Neural progenitor cell (in vitro differentiated cells): ENCODE measurements around the gene METTL21A. TPM values are rescaled to one million over a fixed set of nuclear protein-coding genes. Genes with fewer than 3 reads are reported as not detected.

Experiments
- DNase-seq: peaks from one replicate; pipeline ENCODE4 v3.0.0-alpha.2; 2016; ENCODE audit warnings: low spot score
- H2AFZ ChIP-seq: fragments of 200-600 bp; sonication (generic); replicated peaks from 2 replicates; pipeline ENCODE4 v1.6.1; 2016; ENCODE audit warnings: antibody characterized with exemption
- H3F3A ChIP-seq: fragments of 200-600 bp; sonication (generic); 2 replicates; pipeline ENCODE4 v1.6.1; 2016; ENCODE audit warnings: antibody characterized with exemption, low read depth
- H3K27ac ChIP-seq: fragments of 200-600 bp; sonication (generic); 2 replicates; pipeline ENCODE4 v1.5.1; 2016; ENCODE audit warnings: mild to moderate bottlenecking
- H3K27me3 ChIP-seq: fragments of 200-600 bp; sonication (generic); 2 replicates; pipeline ENCODE4 v1.6.1; 2016; ENCODE audit warnings: mild to moderate bottlenecking, moderate library complexity
- H3K36me3 ChIP-seq: fragments of 200-600 bp; sonication (generic); 2 replicates; pipeline ENCODE4 v1.5.1; 2016
- H3K4me1 ChIP-seq: fragments of 200-600 bp; sonication (generic); 2 replicates; pipeline ENCODE4 v1.6.1; 2016; ENCODE audit warnings: mixed run types
- H3K4me2 ChIP-seq: fragments of 200-600 bp; sonication (generic); 2 replicates; pipeline ENCODE4 v1.6.1; 2016
- H3K4me3 ChIP-seq: fragments of 200-600 bp; sonication (generic); 2 replicates; pipeline ENCODE4 v1.5.1; 2016
- H3K79me2 ChIP-seq: fragments of 200-600 bp; sonication (generic); 2 replicates; pipeline ENCODE4 v1.6.1; 2016; ENCODE audit warnings: low read depth
- H3K9ac ChIP-seq: fragments of 200-600 bp; sonication (generic); 2 replicates; pipeline ENCODE4 v1.6.1; 2016
- H3K9me3 ChIP-seq: fragments of 200-600 bp; sonication (generic); 2 replicates; pipeline ENCODE4 v1.5.1; 2016; ENCODE audit warnings: low read depth
- H4K20me1 ChIP-seq: fragments of 200-600 bp; sonication (generic); 2 replicates; pipeline ENCODE4 v1.6.1; 2016; ENCODE audit warnings: low read depth
- H3K27ac Mint-ChIP-seq: 3 replicates; pipeline ENCODE4 v1.8.0; 2021; ENCODE audit warnings: mixed read lengths
- H3K27me3 Mint-ChIP-seq: 2 replicates; pipeline ENCODE4 v1.8.0; 2022; ENCODE audit warnings: low read depth, mild to moderate bottlenecking, inconsistent platforms, moderate library complexity, mixed read lengths; ENCODE audit not compliant: insufficient read depth
- H3K36me3 Mint-ChIP-seq: 3 replicates; pipeline ENCODE4 v1.8.0; 2021; ENCODE audit warnings: mixed read lengths
- H3K4me1 Mint-ChIP-seq: 3 replicates; pipeline ENCODE4 v1.8.0; 2021; ENCODE audit warnings: mixed read lengths
- H3K4me3 Mint-ChIP-seq: 3 replicates; pipeline ENCODE4 v1.8.0; 2021; ENCODE audit warnings: mild to moderate bottlenecking, moderate library complexity, mixed read lengths
- H3K9me3 Mint-ChIP-seq: 3 replicates; pipeline ENCODE4 v1.8.0; 2020; ENCODE audit warnings: mixed read lengths
- CTCF ChIP-seq: fragments of 200-600 bp; sonication (generic); IDR thresholded peaks from 2 replicates; pipeline ENCODE4 v1.5.1; 2017; ENCODE audit warnings: antibody characterized with exemption, mild to moderate bottlenecking
- EZH2 ChIP-seq: fragments of 200-600 bp; sonication (generic); IDR thresholded peaks from 2 replicates; pipeline ENCODE4 v1.6.1; 2017; ENCODE audit warnings: antibody characterized with exemption, mild to moderate bottlenecking, moderate library complexity
- EZH2phosphoT487 ChIP-seq: fragments of 200-600 bp; sonication (generic); IDR thresholded peaks from 2 replicates; pipeline ENCODE4 v1.6.1; 2017; ENCODE audit warnings: antibody characterized with exemption
- total RNA-seq: library from RNA; depleted of rRNA; stranded (reverse); fragments of >200 nt; gene quantifications from 2 replicates; pipeline ENCODE4 v1.2.3, GENCODE V29; 2015; ENCODE audit warnings: low replicate concordance

Gene METTL21A
- total RNA-seq, 1 donor from 2014 or later, result 65.2 TPM

- Histone ChIP-seq H3K36me3 (peaks cover 31% of the 10 kb centered on the region), H3K27ac (no peak overlapping the region), H3K9ac (no peak overlapping the region), H4K20me1 (no peaks in the 10 kb centered on the region), H3K4me1 (no peaks in the 10 kb centered on the region), H3F3A (peaks cover 17% of the 10 kb centered on the region), H3K79me2 (peaks cover 24% of the 10 kb centered on the region), H3K27me3 (no peaks in the 10 kb centered on the region), H3K4me3 (no peak overlapping the region), H3K4me2 (no peak overlapping the region), H3K9me3 (peaks cover 9% of the 10 kb centered on the region), H2AFZ (no peak overlapping the region)
- DNase-seq, result no peak
- Mint-ChIP-seq H3K9me3 (peaks cover 21% of the 10 kb centered on the region), H3K4me3 (no peak overlapping the region), H3K27me3 (peaks cover 6% of the 10 kb centered on the region), H3K4me1 (no peaks in the 10 kb centered on the region), H3K27ac (no peak overlapping the region), H3K36me3 (peaks cover 47% of the 10 kb centered on the region)
- no peak for TF ChIP-seq CTCF
- no peak for TF ChIP-seq EZH2
- no peak for TF ChIP-seq EZH2phosphoT487
Observed at GRCh38 chr2:207594731-207595130, 30.5 kb downstream of the METTL21A start.

GRCh38 chr2:207594264-207594663 lies 30.9 kb downstream of the METTL21A start:
- Mint-ChIP-seq H3K27me3 (peaks cover 6% of the 10 kb centered on the region), H3K4me1 (no peaks in the 10 kb centered on the region), H3K4me3 (no peak overlapping the region), H3K27ac (no peak overlapping the region), H3K9me3 (peaks cover 23% of the 10 kb centered on the region), H3K36me3 (peaks cover 51% of the 10 kb centered on the region)
- no peaks in the 10 kb centered on the region for H3K4me1 ChIP-seq
- DNase-seq, result no peak
- H3F3A ChIP-seq, result peaks cover 18% of the 10 kb centered on the region
- no peak overlapping the region for H3K27ac ChIP-seq
- H4K20me1 ChIP-seq, result no peaks in the 10 kb centered on the region
- TF ChIP-seq EZH2 (no peak), CTCF (no peak), EZH2phosphoT487 (no peak)
- peaks cover 29% of the 10 kb centered on the region for H3K79me2 ChIP-seq
- no peak overlapping the region for H3K9ac ChIP-seq
- H2AFZ ChIP-seq, result no peak overlapping the region
- no peak overlapping the region for H3K4me2 ChIP-seq
- peaks cover 9% of the 10 kb centered on the region for H3K9me3 ChIP-seq
- peaks cover 35% of the 10 kb centered on the region for H3K36me3 ChIP-seq
- no peak overlapping the region for H3K4me3 ChIP-seq
- no peaks in the 10 kb centered on the region for H3K27me3 ChIP-seq

- no peaks in the 10 kb centered on the region for H3K4me1 ChIP-seq
- DNase-seq, result no peak
- Mint-ChIP-seq H3K27ac (no peak overlapping the region), H3K9me3 (peaks cover 26% of the 10 kb centered on the region), H3K4me3 (no peak overlapping the region), H3K4me1 (no peaks in the 10 kb centered on the region), H3K36me3 (peaks cover 61% of the 10 kb centered on the region), H3K27me3 (peaks cover 6% of the 10 kb centered on the region)
- H3K79me2 ChIP-seq, result peaks cover 34% of the 10 kb centered on the region
- H3K27ac ChIP-seq, result no peak overlapping the region
- H3K27me3 ChIP-seq, result no peaks in the 10 kb centered on the region
- peaks cover 37% of the 10 kb centered on the region for H3K36me3 ChIP-seq
- H2AFZ ChIP-seq, result no peak overlapping the region
- TF ChIP-seq CTCF (no peak), EZH2 (no peak), EZH2phosphoT487 (no peak)
- H3K9ac ChIP-seq, result no peak overlapping the region
- H3K9me3 ChIP-seq, result peaks cover 9% of the 10 kb centered on the region
- H3K4me3 ChIP-seq, result no peak overlapping the region
- no peaks in the 10 kb centered on the region for H4K20me1 ChIP-seq
- H3K4me2 ChIP-seq, result no peak overlapping the region
- peaks cover 20% of the 10 kb centered on the region for H3F3A ChIP-seq
Observed at GRCh38 chr2:207593277-207593676, 31.9 kb downstream of the METTL21A start.
